Mesenchymal stem cell (in vitro differentiated cells and primary cell): ENCODE results near the gene SUN5.

Source experiments
- DNase-seq: peaks from one replicate; pipeline ENCODE4 v3.0.0-alpha.2; 2013
- H2AFZ ChIP-seq: one replicate; pipeline ENCODE4 v1.6.1; 2013; ENCODE audit warnings: low read depth, mild to moderate bottlenecking, control low read depth, inconsistent platforms, low read length, moderate library complexity
- H2AK5ac ChIP-seq: 2 replicates; pipeline ENCODE4 v1.6.1; 2013; ENCODE audit warnings: low read length, moderate library complexity, mild to moderate bottlenecking, inconsistent platforms; ENCODE audit not compliant: severe bottlenecking
- H2BK120ac ChIP-seq: one replicate; pipeline ENCODE4 v1.6.1; 2013; ENCODE audit warnings: low read depth, mild to moderate bottlenecking, inconsistent platforms, low read length, moderate library complexity
- H2BK12ac ChIP-seq, 2 experiments: one replicate each; pipeline ENCODE4 v1.6.1; 2013; ENCODE audit warnings: inconsistent platforms in 2 of 2, low read length in 2 of 2, mild to moderate bottlenecking in 2 of 2, moderate library complexity in 2 of 2, control low read depth in 1 of 2
- H2BK15ac ChIP-seq: one replicate; pipeline ENCODE4 v1.6.1; 2013; ENCODE audit warnings: mild to moderate bottlenecking, low read depth, inconsistent platforms; ENCODE audit not compliant: poor library complexity, severe bottlenecking
- H2BK5ac ChIP-seq: 2 replicates; pipeline ENCODE4 v1.6.1; 2013; ENCODE audit warnings: low read depth, mild to moderate bottlenecking, low read length, control low read depth, inconsistent platforms; ENCODE audit not compliant: poor library complexity, severe bottlenecking
- H3K14ac ChIP-seq, 2 experiments: one replicate each; pipeline ENCODE4 v1.6.1; 2013; ENCODE audit warnings: inconsistent platforms in 2 of 2, low read length in 2 of 2, control low read depth in 1 of 2, mild to moderate bottlenecking in 1 of 2, moderate library complexity in 1 of 2
- H3K18ac ChIP-seq, 2 experiments: one replicate each; pipeline ENCODE4 v1.6.1; 2013; ENCODE audit warnings: inconsistent platforms in 2 of 2, low read length in 2 of 2, control low read depth in 1 of 2, low read depth in 1 of 2, mild to moderate bottlenecking in 1 of 2
- H3K23ac ChIP-seq, 2 experiments: one replicate each; pipeline ENCODE4 v1.6.1; 2013; ENCODE audit warnings: inconsistent platforms in 2 of 2, low read length in 2 of 2, mild to moderate bottlenecking in 2 of 2, moderate library complexity in 2 of 2, control low read depth in 1 of 2
- H3K27ac ChIP-seq: 2 replicates; pipeline ENCODE4 v1.5.1; 2013; ENCODE audit warnings: mild to moderate bottlenecking, moderate library complexity, low read length, control low read depth, inconsistent platforms; ENCODE audit not compliant: poor library complexity, severe bottlenecking
- H3K27me3 ChIP-seq, 2 experiments: 2 replicates each; pipeline versions ENCODE4 v1.6.1 to v1.7.0; 2013; ENCODE audit warnings: low read length in 2 of 2, mild to moderate bottlenecking in 2 of 2, moderate library complexity in 2 of 2, control low read depth in 1 of 2, inconsistent platforms in 1 of 2; ENCODE audit not compliant: control insufficient read depth in 1 of 2, insufficient read depth in 1 of 2
- H3K36me3 ChIP-seq, 2 experiments: 2 replicates each; pipeline versions ENCODE4 v1.6.1 to v1.7.0; 2013; ENCODE audit warnings: low read length in 2 of 2, control low read depth in 1 of 2, inconsistent platforms in 1 of 2, low read depth in 1 of 2, mild to moderate bottlenecking in 1 of 2; ENCODE audit not compliant: insufficient read depth in 2 of 2, control insufficient read depth in 1 of 2
- H3K4ac ChIP-seq, 2 experiments: one replicate each; pipeline ENCODE4 v1.6.1; 2013; ENCODE audit warnings: inconsistent platforms in 2 of 2, low read length in 2 of 2, mild to moderate bottlenecking in 2 of 2, moderate library complexity in 2 of 2, control low read depth in 1 of 2, low read depth in 1 of 2
- H3K4me1 ChIP-seq: 2 replicates; pipeline ENCODE4 v1.6.1; 2013; ENCODE audit warnings: low read depth, low read length, control low read depth; ENCODE audit not compliant: control insufficient read depth, insufficient read depth
- H3K4me2 ChIP-seq: 2 replicates; pipeline ENCODE4 v1.6.1; 2013; ENCODE audit warnings: low read length, mild to moderate bottlenecking, inconsistent platforms; ENCODE audit not compliant: poor library complexity, severe bottlenecking
- H3K4me3 ChIP-seq, 2 experiments: 2 replicates each; pipeline versions ENCODE4 v1.5.1 to v1.7.0; 2013; ENCODE audit warnings: low read length in 2 of 2, mild to moderate bottlenecking in 2 of 2, control low read depth in 1 of 2, low read depth in 1 of 2; ENCODE audit not compliant: insufficient read depth in 1 of 2
- H3K79me1 ChIP-seq: replicated peaks from 2 replicates; pipeline ENCODE4 v1.6.1; 2013; ENCODE audit warnings: mild to moderate bottlenecking, control low read depth, low read length, inconsistent platforms; ENCODE audit not compliant: poor library complexity, severe bottlenecking
- H3K9ac ChIP-seq: 2 replicates; pipeline ENCODE4 v1.7.0; 2013; ENCODE audit warnings: mild to moderate bottlenecking, low read length, moderate library complexity
- H3K9me3 ChIP-seq: 2 replicates; pipeline ENCODE4 v1.7.0; 2013; ENCODE audit warnings: mild to moderate bottlenecking, low read length; ENCODE audit not compliant: control insufficient read depth
- H4K8ac ChIP-seq: one replicate; pipeline ENCODE4 v1.6.1; 2013; ENCODE audit warnings: inconsistent platforms, mild to moderate bottlenecking, low read length, moderate library complexity
- H4K91ac ChIP-seq: one replicate; pipeline ENCODE4 v1.6.1; 2013; ENCODE audit warnings: mild to moderate bottlenecking, low read length, inconsistent platforms
- WGBS: methylation state at CpG from one replicate; pipeline ENCODE4 v1.1.7; 2013; ENCODE audit warnings: mixed read lengths; 5-methylcytosine and 5-hydroxymethylcytosine counted together

The SUN5 gene

GRCh38 chr20:33014336-33015113, 10.3 kb upstream of the SUN5 start:
- Histone ChIP-seq H3K18ac (no peak overlapping the region), H3K23ac (no peak overlapping the region), H2BK15ac (no peak overlapping the region), H3K27ac (no peak overlapping the region), H3K79me1 (no peaks in the 10 kb centered on the region), H3K4me1 (peaks cover 2% of the 10 kb centered on the region), H4K8ac (no peak overlapping the region), H3K27me3 (peaks cover 33 to 83% of the 10 kb centered on the region in 2 experiments), H2BK5ac (no peak overlapping the region), H3K36me3 (no peaks in the 10 kb centered on the region), H3K4ac (no peak overlapping the region), H3K4me2 (no peak overlapping the region), H3K9ac (no peak overlapping the region), H2BK12ac (no peak overlapping the region), H2AFZ (no peak overlapping the region), H3K4me3 (no peak overlapping the region), H2AK5ac (no peak overlapping the region), H3K9me3 (no peaks in the 10 kb centered on the region), H2BK120ac (no peak overlapping the region), H3K14ac (no peak overlapping the region), H4K91ac (no peak overlapping the region)
- DNase-seq = no peak
- 26% methylated on average over 15 of the region's 16 CpGs for WGBS

GRCh38 chr20:33013701-33014326, 9.6 kb upstream of the SUN5 start:
- Histone ChIP-seq H3K79me1 (no peaks in the 10 kb centered on the region), H3K9me3 (no peaks in the 10 kb centered on the region), H3K4ac (no peak overlapping the region), H3K4me2 (no peak overlapping the region), H2BK5ac (no peak overlapping the region), H2AK5ac (no peak overlapping the region), H3K27me3 (peaks cover 33 to 86% of the 10 kb centered on the region in 2 experiments), H3K9ac (no peak overlapping the region), H3K14ac (no peak overlapping the region), H2BK120ac (no peak overlapping the region), H3K18ac (no peak overlapping the region), H3K23ac (no peak overlapping the region), H2BK12ac (no peak overlapping the region), H3K36me3 (no peaks in the 10 kb centered on the region), H3K4me1 (peaks cover 5% of the 10 kb centered on the region), H3K4me3 (no peak overlapping the region), H2AFZ (no peak overlapping the region), H4K8ac (no peak overlapping the region), H3K27ac (no peak overlapping the region), H4K91ac (no peak overlapping the region), H2BK15ac (no peak overlapping the region)
- WGBS = 73% methylated on average over 11 of the region's 12 CpGs
- DNase-seq = no peak

GRCh38 chr20:33012327-33013189, 8.3 kb upstream of the SUN5 start:
- Histone ChIP-seq H4K91ac (no peak overlapping the region), H3K4ac (no peak overlapping the region), H3K9me3 (no peaks in the 10 kb centered on the region), H2BK12ac (no peak overlapping the region), H3K14ac (no peak overlapping the region), H2AK5ac (no peak overlapping the region), H3K4me1 (peaks cover 5% of the 10 kb centered on the region), H3K27ac (no peak overlapping the region), H3K27me3 (peaks cover 33 to 80% of the 10 kb centered on the region in 2 experiments), H4K8ac (no peak overlapping the region), H3K4me2 (no peak overlapping the region), H3K4me3 (no peak overlapping the region), H2BK120ac (no peak overlapping the region), H2AFZ (no peak overlapping the region), H3K9ac (no peak overlapping the region), H3K79me1 (no peaks in the 10 kb centered on the region), H3K23ac (no peak overlapping the region), H2BK5ac (no peak overlapping the region), H2BK15ac (no peak overlapping the region), H3K18ac (no peak overlapping the region), H3K36me3 (no peaks in the 10 kb centered on the region)
- WGBS = 86% methylated on average over 10 of the region's 15 CpGs
- no peak for DNase-seq
